Transverse colon (tissue), 4 donors: Measurements from ENCODE around the gene PRPF38A.

ENCODE experiments used
- CTCF ChIP-seq, 5 experiments: fragments of 200-600 bp in 3 of 5; fragments of 450-650 bp in 2 of 5; sonication (generic) in 3 of 5; IDR thresholded peaks; 1 replicate in 2 of 5; 2 replicates in 3 of 5; pipeline ENCODE4 v1.5.1; 2016 to 2017; ENCODE audit warnings: antibody characterized with exemption in 5 of 5, inconsistent platforms in 3 of 5, mild to moderate bottlenecking in 2 of 5, moderate library complexity in 1 of 5
- POLR2AphosphoS5 ChIP-seq, 3 donors: sonication (generic); formaldehyde crosslinking; IDR thresholded peaks; one replicate each; pipeline ENCODE4 v1.6.1; 2016; ENCODE audit warnings: antibody characterized with exemption in 3 of 3

- TF ChIP-seq CTCF (IDR thresholded peaks at IDR 0.05) (no peak), POLR2AphosphoS5 (IDR thresholded peaks at IDR 0.05) (no peak)
Observed at GRCh38 chr1:52358851-52359497, 45.4 kb upstream of the PRPF38A start.
